Mesendoderm (in vitro differentiated cells): ENCODE results near the gene ADGRA1.

Source experiments
- DNase-seq: peaks from one replicate; pipeline ENCODE4 v3.0.0; 2013
- H2AK5ac ChIP-seq: 2 replicates; pipeline ENCODE4 v1.6.1; 2013; ENCODE audit warnings: low read length, inconsistent platforms
- H2BK120ac ChIP-seq: 2 replicates; pipeline ENCODE4 v1.6.1; 2013; ENCODE audit warnings: low read depth, mild to moderate bottlenecking, low read length, moderate library complexity, mixed read lengths
- H2BK15ac ChIP-seq: replicated peaks from 2 replicates; pipeline ENCODE4 v1.6.1; 2013; ENCODE audit warnings: low read depth, mild to moderate bottlenecking, moderate library complexity
- H2BK5ac ChIP-seq: 2 replicates; pipeline ENCODE4 v1.6.1; 2013; ENCODE audit warnings: low read length, inconsistent platforms
- H3K18ac ChIP-seq: 2 replicates; pipeline ENCODE4 v1.6.1; 2013; ENCODE audit warnings: mild to moderate bottlenecking, low read length, mixed read lengths
- H3K23ac ChIP-seq: one replicate; pipeline ENCODE4 v1.6.1; 2013; ENCODE audit warnings: low read length
- H3K27ac ChIP-seq: 2 replicates; pipeline ENCODE4 v1.5.1; 2013; ENCODE audit warnings: low read depth, mild to moderate bottlenecking, inconsistent platforms, low read length, moderate library complexity
- H3K27me3 ChIP-seq: 2 replicates; pipeline ENCODE4 v1.6.1; 2013; ENCODE audit warnings: low read length, control low read depth, mild to moderate bottlenecking, inconsistent platforms; ENCODE audit not compliant: insufficient read depth, poor library complexity
- H3K36me3 ChIP-seq: 2 replicates; pipeline ENCODE4 v1.6.1; 2013; ENCODE audit warnings: low read length, inconsistent platforms; ENCODE audit not compliant: control insufficient read depth, insufficient read depth
- H3K4ac ChIP-seq: one replicate; pipeline ENCODE4 v1.6.1; 2013; ENCODE audit warnings: low read depth, mild to moderate bottlenecking, low read length, moderate library complexity
- H3K4me1 ChIP-seq: 2 replicates; pipeline ENCODE4 v1.6.1; 2013; ENCODE audit warnings: low read depth, low read length, inconsistent platforms; ENCODE audit not compliant: control insufficient read depth
- H3K4me2 ChIP-seq: 2 replicates; pipeline ENCODE4 v1.6.1; 2013; ENCODE audit warnings: low read length
- H3K4me3 ChIP-seq: 2 replicates; pipeline ENCODE4 v1.5.1; 2013; ENCODE audit warnings: mild to moderate bottlenecking, low read length
- H3K56ac ChIP-seq: one replicate; pipeline ENCODE4 v1.6.1; 2013; ENCODE audit warnings: low read length
- H3K79me1 ChIP-seq: 2 replicates; pipeline ENCODE4 v1.6.1; 2013; ENCODE audit warnings: low read length, inconsistent platforms
- H3K79me2 ChIP-seq: 2 replicates; pipeline ENCODE4 v1.6.1; 2013; ENCODE audit warnings: mild to moderate bottlenecking, low read length; ENCODE audit not compliant: control insufficient read depth, insufficient read depth
- H3K9ac ChIP-seq: 2 replicates; pipeline ENCODE4 v1.6.1; 2013; ENCODE audit warnings: low read length, inconsistent platforms
- H4K5ac ChIP-seq: one replicate; pipeline ENCODE4 v1.6.1; 2013; ENCODE audit warnings: low read length
- H4K8ac ChIP-seq: one replicate; pipeline ENCODE4 v1.6.1; 2013; ENCODE audit warnings: low read depth, mild to moderate bottlenecking, control low read depth, low read length, moderate library complexity
- WGBS: extraction: QIAGEN DNeasy Blood & Tissue Kit; methylation state at CpG from one replicate; pipeline ENCODE4 v1.1.7; 2013; ENCODE audit warnings: low lambda C conversion rate, missing lambda C conversion rate; ENCODE audit not compliant: insufficient coverage; ENCODE audit errors: extremely low coverage; 5-methylcytosine and 5-hydroxymethylcytosine counted together

Gene ADGRA1

GRCh38 chr10:133178357-133179127 is 90.8 kb downstream of the ADGRA1 start:
- Histone ChIP-seq H2BK5ac (no peak overlapping the region), H2BK15ac (no peak overlapping the region), H3K4me2 (no peak overlapping the region), H3K4me1 (no peaks in the 10 kb centered on the region), H4K5ac (no peak overlapping the region), H4K8ac (no peak overlapping the region), H2BK120ac (no peak overlapping the region), H3K23ac (no peak overlapping the region), H3K9ac (no peak overlapping the region), H3K4me3 (no peak overlapping the region), H3K4ac (no peak overlapping the region), H3K27ac (no peak overlapping the region), H3K18ac (no peak overlapping the region), H3K36me3 (no peaks in the 10 kb centered on the region), H3K79me2 (no peaks in the 10 kb centered on the region), H3K79me1 (no peaks in the 10 kb centered on the region), H2AK5ac (no peak overlapping the region), H3K56ac (no peak overlapping the region), H3K27me3 (no peaks in the 10 kb centered on the region)
- DNase-seq: no peak
- no CpG with 5 or more reads among the region's 29 CpGs for WGBS

- Histone ChIP-seq H3K4me3 (no peak overlapping the region), H3K9ac (no peak overlapping the region), H3K27ac (no peak overlapping the region), H3K27me3 (no peaks in the 10 kb centered on the region), H4K5ac (no peak overlapping the region), H3K4me1 (no peaks in the 10 kb centered on the region), H4K8ac (no peak overlapping the region), H2BK15ac (no peak overlapping the region), H3K79me1 (no peaks in the 10 kb centered on the region), H3K4ac (no peak overlapping the region), H2AK5ac (no peak overlapping the region), H3K23ac (no peak overlapping the region), H3K79me2 (no peaks in the 10 kb centered on the region), H2BK5ac (no peak overlapping the region), H3K36me3 (no peaks in the 10 kb centered on the region), H2BK120ac (no peak overlapping the region), H3K18ac (no peak overlapping the region), H3K56ac (no peak overlapping the region), H3K4me2 (no peak overlapping the region)
- no peak for DNase-seq
- no CpG with 5 or more reads among the region's 11 CpGs for WGBS
These were observed 91.4 kb downstream of the ADGRA1 start for GRCh38 chr10:133179128-133179520.

GRCh38 chr10:133179651-133180050 is 91.9 kb downstream of the ADGRA1 start:
- no peak overlapping the region for H4K8ac ChIP-seq
- no peak overlapping the region for H4K5ac ChIP-seq
- WGBS: no CpG with 5 or more reads among the region's 26 CpGs
- H3K4me2 ChIP-seq: no peak overlapping the region
- no peak overlapping the region for H2BK120ac ChIP-seq
- H3K4me3 ChIP-seq: no peak overlapping the region
- no peak for DNase-seq
- H3K4me1 ChIP-seq: no peaks in the 10 kb centered on the region
- H3K23ac ChIP-seq: no peak overlapping the region
- no peak overlapping the region for H2BK5ac ChIP-seq
- H3K56ac ChIP-seq: no peak overlapping the region
- no peak overlapping the region for H2BK15ac ChIP-seq
- H3K79me1 ChIP-seq: no peaks in the 10 kb centered on the region
- H3K36me3 ChIP-seq: no peaks in the 10 kb centered on the region
- no peak overlapping the region for H3K18ac ChIP-seq
- H3K27ac ChIP-seq: no peak overlapping the region
- H3K79me2 ChIP-seq: no peaks in the 10 kb centered on the region
- no peak overlapping the region for H3K4ac ChIP-seq
- H2AK5ac ChIP-seq: no peak overlapping the region
- no peaks in the 10 kb centered on the region for H3K27me3 ChIP-seq
- no peak overlapping the region for H3K9ac ChIP-seq

GRCh38 chr10:133180192-133180964 is 92.7 kb downstream of the ADGRA1 start:
- Histone ChIP-seq H2BK120ac (no peak overlapping the region), H2AK5ac (no peak overlapping the region), H3K79me2 (no peaks in the 10 kb centered on the region), H4K8ac (no peak overlapping the region), H3K79me1 (no peaks in the 10 kb centered on the region), H3K27ac (no peak overlapping the region), H3K23ac (no peak overlapping the region), H4K5ac (no peak overlapping the region), H3K36me3 (no peaks in the 10 kb centered on the region), H3K4ac (no peak overlapping the region), H3K56ac (no peak overlapping the region), H3K4me3 (no peak overlapping the region), H2BK15ac (no peak overlapping the region), H2BK5ac (no peak overlapping the region), H3K4me1 (no peaks in the 10 kb centered on the region), H3K18ac (no peak overlapping the region), H3K9ac (no peak overlapping the region), H3K4me2 (no peak overlapping the region), H3K27me3 (no peaks in the 10 kb centered on the region)
- DNase-seq: no peak
- WGBS: no CpG with 5 or more reads among the region's 33 CpGs

GRCh38 chr10:133180965-133181639 is 93.4 kb downstream of the ADGRA1 start:
- DNase-seq: no peak
- WGBS: no CpG with 5 or more reads among the region's 23 CpGs

More at GRCh38 chr10:133180965-133181639, 93.4 kb downstream of the ADGRA1 start:
- Histone ChIP-seq H3K79me2 (no peaks in the 10 kb centered on the region), H2BK120ac (no peak overlapping the region), H3K4me3 (no peak overlapping the region), H3K4ac (no peak overlapping the region), H3K79me1 (no peaks in the 10 kb centered on the region), H3K4me1 (no peaks in the 10 kb centered on the region), H3K36me3 (no peaks in the 10 kb centered on the region), H2BK15ac (no peak overlapping the region), H3K23ac (no peak overlapping the region), H3K18ac (no peak overlapping the region), H2BK5ac (no peak overlapping the region), H3K9ac (no peak overlapping the region), H3K4me2 (no peak overlapping the region), H4K8ac (no peak overlapping the region), H4K5ac (no peak overlapping the region), H3K27me3 (no peaks in the 10 kb centered on the region), H3K56ac (no peak overlapping the region), H3K27ac (no peak overlapping the region), H2AK5ac (no peak overlapping the region)
